HT1080 (cell line): ENCODE measurements around the gene TRAK1. TPM values are rescaled to one million over a fixed set of nuclear protein-coding genes. Genes with fewer than 3 reads are reported as not detected.
A peak's percentile ranks its signal among the peaks of the same experiment; 100 is the strongest.

ENCODE experiments used
- DNase-seq: peaks from one replicate; pipeline ENCODE4 v3.0.0-alpha.2; 2015; ENCODE audit warnings: low read depth
- total RNA-seq: library from RNA; depleted of rRNA; stranded (reverse); fragments of >200 nt; shearing (Covaris generic); gene quantifications from 2 replicates; pipeline ENCODE4 v1.2.3, GENCODE V29; 2014

TRAK1 gene
- total RNA-seq, 1 experiment from 2014 or later = 29.4 TPM

- no peak for DNase-seq
Measured at GRCh38 chr3:42149975-42150374, 58.8 kb downstream of the TRAK1 start.

- no peak for DNase-seq
Measured at GRCh38 chr3:42151596-42152168, 60.5 kb downstream of the TRAK1 start.

- no peak for DNase-seq
Measured at GRCh38 chr3:42152193-42152592, 61.0 kb downstream of the TRAK1 start.

GRCh38 chr3:42153039-42153438, 61.9 kb downstream of the TRAK1 start:
- no peak for DNase-seq

DNA sequence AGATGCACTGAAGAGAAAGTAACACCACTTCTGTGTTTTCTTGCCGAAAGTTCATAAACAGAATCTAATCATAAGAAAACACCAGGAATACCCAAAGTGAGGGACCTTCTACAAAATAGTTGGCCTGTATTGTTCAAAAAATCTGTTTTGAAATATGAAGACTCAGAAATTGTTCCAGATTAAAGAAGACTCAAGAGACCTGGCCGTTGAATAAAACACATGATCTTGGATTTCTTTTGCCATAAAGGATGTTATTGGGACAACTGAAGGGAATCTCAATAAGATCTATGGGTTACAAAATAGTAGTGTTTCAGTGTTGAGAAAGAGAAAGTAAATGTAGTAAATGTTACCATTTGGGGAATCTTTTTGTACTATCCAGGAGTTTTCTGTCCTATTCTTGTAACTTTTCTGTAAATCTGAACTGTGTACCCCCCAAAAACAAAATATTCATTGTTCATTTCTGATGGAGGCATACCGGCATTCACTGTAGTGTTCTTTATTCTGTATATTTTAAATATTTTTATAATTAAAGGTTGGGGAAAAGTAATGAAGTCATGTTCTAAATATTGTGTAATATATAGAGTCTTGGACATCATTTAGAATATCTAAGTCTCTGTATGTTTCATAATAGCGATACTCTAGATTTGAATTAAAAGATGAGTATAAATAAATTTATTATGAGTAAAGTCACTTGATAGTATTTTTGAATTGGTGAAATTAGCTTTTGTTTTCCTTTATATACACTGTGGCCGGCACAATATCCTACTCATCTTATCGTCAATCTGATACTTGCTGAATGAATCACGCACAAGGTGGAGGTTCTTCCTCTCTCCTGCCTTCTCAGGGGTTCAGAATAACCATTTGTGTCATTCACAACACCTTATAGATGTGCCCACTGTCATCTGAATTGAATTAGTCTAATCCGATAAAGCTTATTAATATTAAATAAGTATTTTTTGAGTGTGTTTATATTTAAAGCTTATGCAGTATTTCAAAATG, 66.7 kb downstream of the TRAK1 start:
- DNase-seq = peak; percentile 26

GRCh38 chr3:42159147-42159546, 68.0 kb downstream of the TRAK1 start:
- DNase-seq = no peak

DNA sequence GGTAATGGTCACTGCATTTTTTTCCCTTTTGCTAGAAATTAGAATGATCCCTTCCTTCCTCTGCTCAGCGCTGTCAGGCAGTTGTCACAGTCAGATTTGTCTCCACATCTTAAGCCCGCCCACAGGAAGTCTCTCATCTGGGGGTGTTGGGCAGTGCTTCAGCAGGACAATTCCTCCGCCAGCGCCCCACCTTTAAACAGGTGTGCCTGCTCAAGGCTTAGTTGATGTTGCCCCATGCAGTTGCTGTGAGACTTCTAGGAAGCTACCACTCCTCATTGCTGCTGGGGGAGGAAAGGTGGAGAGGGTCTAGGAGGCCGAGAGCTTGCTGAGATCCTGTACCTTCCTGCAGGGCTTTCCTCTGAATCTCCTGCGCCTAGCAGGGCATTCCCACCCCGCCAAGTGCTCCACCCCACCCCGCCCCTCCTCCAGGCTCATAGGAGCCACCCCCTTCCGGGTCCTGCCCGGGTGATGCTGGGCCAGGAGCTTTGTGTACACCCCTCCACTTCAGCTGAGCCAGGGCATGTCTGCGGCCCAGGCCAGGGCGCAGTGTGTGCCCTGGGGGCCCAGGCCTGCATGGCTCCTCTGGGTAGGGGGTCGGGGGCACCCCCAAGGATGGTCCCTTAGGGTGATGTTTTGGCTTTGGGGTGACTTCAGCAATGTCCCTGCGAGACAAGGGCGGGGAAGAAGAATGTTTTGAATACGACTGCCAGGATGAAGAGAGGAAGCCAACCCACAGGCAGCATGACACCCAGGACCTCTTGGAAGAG, 68.7 kb downstream of the TRAK1 start:
- no peak for DNase-seq

- DNase-seq = peak; percentile 77
Measured at GRCh38 chr3:42161050-42161935, 70.1 kb downstream of the TRAK1 start.

DNA sequence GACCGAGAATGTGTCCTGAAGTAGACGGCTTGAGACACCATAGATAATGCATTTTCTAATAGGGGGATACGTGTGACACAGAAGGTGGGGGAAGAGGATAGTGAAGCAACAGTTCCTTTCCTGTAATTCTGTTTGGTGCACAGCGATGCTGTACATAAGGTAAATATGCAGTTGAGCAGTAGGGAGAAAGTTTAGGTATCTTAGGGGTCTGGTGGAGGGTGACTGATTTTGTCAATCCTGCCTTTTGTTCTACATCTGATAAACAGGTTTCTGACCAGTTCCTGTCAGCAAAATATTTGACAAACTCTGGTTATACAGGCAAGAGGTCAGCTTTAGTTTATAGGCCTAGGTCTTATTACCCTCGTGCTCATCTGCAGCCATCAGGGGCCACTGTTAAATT, 71.3 kb downstream of the TRAK1 start:
- DNase-seq = no peak

- DNase-seq = no peak
Measured at GRCh38 chr3:42163622-42164244, 72.6 kb downstream of the TRAK1 start.

GRCh38 chr3:42164656-42165055, 73.5 kb downstream of the TRAK1 start:
- no peak for DNase-seq

GRCh38 chr3:42165211-42165610, 74.1 kb downstream of the TRAK1 start:
- no peak for DNase-seq

- DNase-seq = no peak
Measured at GRCh38 chr3:42166214-42166613, 75.1 kb downstream of the TRAK1 start.

- DNase-seq = no peak
Measured at GRCh38 chr3:42166662-42167300, 75.6 kb downstream of the TRAK1 start.

GRCh38 chr3:42169579-42170120, 78.5 kb downstream of the TRAK1 start:
- DNase-seq = no peak

GRCh38 chr3:42172047-42172654, 81.0 kb downstream of the TRAK1 start:
- DNase-seq = no peak

DNA sequence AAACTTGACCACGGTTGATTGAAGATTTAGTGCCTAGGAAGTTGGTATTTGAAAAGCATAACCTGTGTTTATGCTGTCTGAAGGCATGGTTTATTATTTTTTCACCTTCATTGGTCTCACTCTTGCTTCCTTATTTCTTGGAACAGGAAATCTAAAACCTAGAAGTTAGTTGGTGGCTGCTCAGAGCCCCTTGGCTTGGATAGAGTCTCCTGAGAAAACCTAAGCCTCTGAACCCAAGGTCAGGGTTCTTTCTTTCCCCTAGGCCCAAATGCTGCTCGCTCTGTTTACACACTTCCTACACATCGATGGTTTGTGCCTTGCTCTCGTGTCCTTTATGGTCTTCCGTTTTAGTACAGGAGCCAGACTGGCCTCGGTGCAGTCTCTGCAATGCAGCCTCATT, 82.2 kb downstream of the TRAK1 start:
- DNase-seq = no peak

GRCh38 chr3:42174679-42175385, 83.7 kb downstream of the TRAK1 start:
- DNase-seq = no peak
